ENCODE results near the gene COL6A1. TPM values are rescaled to one million over a fixed set of nuclear protein-coding genes. Genes with fewer than 3 reads are reported as not detected.

Gene COL6A1
- total RNA-seq, 1 experiment from 2014 or later: 87.5 TPM

GRCh38 chr21:45980697-45981096 is 873 bp upstream of the COL6A1 start (continued):
- TF ChIP-seq REST (IDR thresholded peaks at IDR 0.05; ENCODE audit: low read depth) (no peak), JUND (IDR thresholded peaks at IDR 0.05) (no peak), EZH2phosphoT487 (IDR thresholded peaks at IDR 0.05; ENCODE audit: borderline replicate concordance) (no peak)
- TF ChIP-seq, protein P1, sequence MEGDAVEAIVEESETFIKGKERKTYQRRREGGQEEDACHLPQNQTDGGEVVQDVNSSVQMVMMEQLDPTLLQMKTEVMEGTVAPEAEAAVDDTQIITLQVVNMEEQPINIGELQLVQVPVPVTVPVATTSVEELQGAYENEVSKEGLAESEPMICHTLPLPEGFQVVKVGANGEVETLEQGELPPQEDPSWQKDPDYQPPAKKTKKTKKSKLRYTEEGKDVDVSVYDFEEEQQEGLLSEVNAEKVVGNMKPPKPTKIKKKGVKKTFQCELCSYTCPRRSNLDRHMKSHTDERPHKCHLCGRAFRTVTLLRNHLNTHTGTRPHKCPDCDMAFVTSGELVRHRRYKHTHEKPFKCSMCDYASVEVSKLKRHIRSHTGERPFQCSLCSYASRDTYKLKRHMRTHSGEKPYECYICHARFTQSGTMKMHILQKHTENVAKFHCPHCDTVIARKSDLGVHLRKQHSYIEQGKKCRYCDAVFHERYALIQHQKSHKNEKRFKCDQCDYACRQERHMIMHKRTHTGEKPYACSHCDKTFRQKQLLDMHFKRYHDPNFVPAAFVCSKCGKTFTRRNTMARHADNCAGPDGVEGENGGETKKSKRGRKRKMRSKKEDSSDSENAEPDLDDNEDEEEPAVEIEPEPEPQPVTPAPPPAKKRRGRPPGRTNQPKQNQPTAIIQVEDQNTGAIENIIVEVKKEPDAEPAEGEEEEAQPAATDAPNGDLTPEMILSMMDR (IDR thresholded peaks at IDR 0.05 in 2 of 3, conservative IDR thresholded peaks at IDR 0.05 in 1 of 3; ENCODE audit: borderline replicate concordance in 1 of 3, insufficient read depth in 1 of 3, low read depth in 2 of 3, low read length in 2 of 3): no peak

- ChIA-PET CTCF (no interaction called here), RAD21 (ENCODE audit: low non-redundant PET in 1 of 2, low total read pairs in 2 of 2, uncharacterized antibody in 2 of 2, unreplicated experiment in 2 of 2) (no interaction called here), POLR2A (interaction anchor here (1.4 kb wide), 1 partner anchor 11 kb away, joined by 4 read pairs; no protein-coding TSS in a partner anchor)
- Histone ChIP-seq H3K9me3 (ENCODE audit: control insufficient read depth in 1 of 2, insufficient read depth in 1 of 2, low read depth in 1 of 2, low read length in 2 of 2) (no peaks in the 10 kb centered on the region), H3K27me3 (ENCODE audit: insufficient read depth, low read length) (no peaks in the 10 kb centered on the region), H3K4me2 (ENCODE audit: low read length) (peak overlapping the region; percentile 95), H3K9me2 (ENCODE audit: insufficient read depth) (no peaks in the 10 kb centered on the region), H3K4me1 (ENCODE audit: control insufficient read depth in 1 of 2, insufficient read depth in 2 of 2, low read length in 2 of 2) (peaks cover 3 to 35% of the 10 kb centered on the region in 2 experiments; a peak in 3 of 4 replicates), H3K4me3 (replicated peaks in 1 of 2; ENCODE audit: low read depth in 1 of 2, low read length in 2 of 2) (peak overlapping the region; percentile 76 to 82), H3K27ac (ENCODE audit: low read depth, low read length) (peak overlapping the region; percentile 90), H3K36me3 (ENCODE audit: control insufficient read depth in 1 of 2, insufficient read depth in 2 of 2, low read length in 2 of 2) (peaks cover 0 to 11% of the 10 kb centered on the region in 2 experiments; a peak in 2 of 4 replicates), H3K79me2 (ENCODE audit: insufficient read depth, low read length) (no peaks in the 10 kb centered on the region; the same call in 1 of the 2 replicates), H3K9ac (ENCODE audit: low read length) (peak overlapping the region; percentile 83), H4K20me1 (ENCODE audit: insufficient read depth) (no peaks in the 10 kb centered on the region), H2AFZ (ENCODE audit: low read depth, low read length, poor library complexity, severe bottlenecking) (no peak overlapping the region)
- ATAC-seq: peak; percentile 58
- BruUV-seq (replicated peaks): TSS peak; percentile 53
- DNase-seq (ENCODE audit: low read depth, low spot score): no peak
- TF ChIP-seq SRF (IDR thresholded peaks at IDR 0.05; ENCODE audit: low read depth) (no peak), RAD21 (IDR thresholded peaks at IDR 0.05; ENCODE audit: low read depth) (no peak), EGR1 (IDR thresholded peaks at IDR 0.05; ENCODE audit: low read depth) (no peak), CBX3 (IDR thresholded peaks at IDR 0.05; ENCODE audit: low read depth) (no peak)
- TF ChIP-seq, protein P2, sequence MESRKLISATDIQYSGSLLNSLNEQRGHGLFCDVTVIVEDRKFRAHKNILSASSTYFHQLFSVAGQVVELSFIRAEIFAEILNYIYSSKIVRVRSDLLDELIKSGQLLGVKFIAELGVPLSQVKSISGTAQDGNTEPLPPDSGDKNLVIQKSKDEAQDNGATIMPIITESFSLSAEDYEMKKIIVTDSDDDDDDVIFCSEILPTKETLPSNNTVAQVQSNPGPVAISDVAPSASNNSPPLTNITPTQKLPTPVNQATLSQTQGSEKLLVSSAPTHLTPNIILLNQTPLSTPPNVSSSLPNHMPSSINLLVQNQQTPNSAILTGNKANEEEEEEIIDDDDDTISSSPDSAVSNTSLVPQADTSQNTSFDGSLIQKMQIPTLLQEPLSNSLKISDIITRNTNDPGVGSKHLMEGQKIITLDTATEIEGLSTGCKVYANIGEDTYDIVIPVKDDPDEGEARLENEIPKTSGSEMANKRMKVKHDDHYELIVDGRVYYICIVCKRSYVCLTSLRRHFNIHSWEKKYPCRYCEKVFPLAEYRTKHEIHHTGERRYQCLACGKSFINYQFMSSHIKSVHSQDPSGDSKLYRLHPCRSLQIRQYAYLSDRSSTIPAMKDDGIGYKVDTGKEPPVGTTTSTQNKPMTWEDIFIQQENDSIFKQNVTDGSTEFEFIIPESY (IDR thresholded peaks at IDR 0.05; ENCODE audit: extremely low read depth, insufficient replicate concordance, low read length): no peak
- intact Hi-C loops (cut with micrococcal nuclease): no loop called here
These were observed 655 bp downstream of the COL6A1 start for GRCh38 chr21:45982092-45982757.
